Colonic mucosa (tissue), 4 donors: ENCODE measurements around the gene CALCOCO2. TPM values are rescaled to one million over a fixed set of nuclear protein-coding genes. Genes with fewer than 3 reads are reported as not detected.
A peak's percentile ranks its signal among the peaks of the same experiment; 100 is the strongest.

Experiments used
- DNase-seq: peaks from one replicate; pipeline ENCODE4 v3.0.0-alpha.2; 2020
- H3K27ac ChIP-seq: fragments of 200-600 bp; one replicate; pipeline ENCODE4 v1.8.0; 2021
- H3K27me3 ChIP-seq: fragments of 200-600 bp; one replicate; pipeline ENCODE4 v1.8.0; 2021
- H3K36me3 ChIP-seq: fragments of 200-600 bp; one replicate; pipeline ENCODE4 v1.8.0; 2021
- H3K4me1 ChIP-seq: fragments of 200-600 bp; one replicate; pipeline ENCODE4 v1.8.0; 2021; ENCODE audit warnings: mild to moderate bottlenecking
- H3K4me3 ChIP-seq: fragments of 200-600 bp; one replicate; pipeline ENCODE4 v1.8.0; 2021
- H3K9ac ChIP-seq, 2 donors: one replicate each; pipeline ENCODE4 v1.7.0; 2013; ENCODE audit warnings: control low read depth in 2 of 2, low read depth in 2 of 2, low read length in 2 of 2
- H3K9me3 ChIP-seq: fragments of 200-600 bp; one replicate; pipeline ENCODE4 v1.8.0; 2021
- intact Hi-C: fragments of 100-400 bp; cut with DNase I; formaldehyde crosslinking; loops from one replicate; pipeline ENCODE4 v1.14.1; 2022
- total RNA-seq, 2 donors: library from RNA; stranded (reverse); fragmentation: NEBNext Ultra II Directional in 1 of 2; extraction: Animal tissue kit (Norgen Biotek cat#: 25700) in 1 of 2; gene quantifications; one replicate each; pipeline ENCODE4 v1.2.1, GENCODE V29; 2021
- TF ChIP-seq, protein P1 (sequence below): fragments of 200-600 bp; IDR thresholded peaks from one replicate; pipeline ENCODE4 v1.8.0; 2022; ENCODE audit warnings: antibody characterized with exemption, mild to moderate bottlenecking
- donor health status: healthy.
- donor health status: DM: no; HTN: no; CAD: no.
- donor health status: DM: no; HTN: no; CAD: no.

The CALCOCO2 gene
- total RNA-seq, 2 donors from 2014 or later, result 187 to 232 TPM

DNA sequence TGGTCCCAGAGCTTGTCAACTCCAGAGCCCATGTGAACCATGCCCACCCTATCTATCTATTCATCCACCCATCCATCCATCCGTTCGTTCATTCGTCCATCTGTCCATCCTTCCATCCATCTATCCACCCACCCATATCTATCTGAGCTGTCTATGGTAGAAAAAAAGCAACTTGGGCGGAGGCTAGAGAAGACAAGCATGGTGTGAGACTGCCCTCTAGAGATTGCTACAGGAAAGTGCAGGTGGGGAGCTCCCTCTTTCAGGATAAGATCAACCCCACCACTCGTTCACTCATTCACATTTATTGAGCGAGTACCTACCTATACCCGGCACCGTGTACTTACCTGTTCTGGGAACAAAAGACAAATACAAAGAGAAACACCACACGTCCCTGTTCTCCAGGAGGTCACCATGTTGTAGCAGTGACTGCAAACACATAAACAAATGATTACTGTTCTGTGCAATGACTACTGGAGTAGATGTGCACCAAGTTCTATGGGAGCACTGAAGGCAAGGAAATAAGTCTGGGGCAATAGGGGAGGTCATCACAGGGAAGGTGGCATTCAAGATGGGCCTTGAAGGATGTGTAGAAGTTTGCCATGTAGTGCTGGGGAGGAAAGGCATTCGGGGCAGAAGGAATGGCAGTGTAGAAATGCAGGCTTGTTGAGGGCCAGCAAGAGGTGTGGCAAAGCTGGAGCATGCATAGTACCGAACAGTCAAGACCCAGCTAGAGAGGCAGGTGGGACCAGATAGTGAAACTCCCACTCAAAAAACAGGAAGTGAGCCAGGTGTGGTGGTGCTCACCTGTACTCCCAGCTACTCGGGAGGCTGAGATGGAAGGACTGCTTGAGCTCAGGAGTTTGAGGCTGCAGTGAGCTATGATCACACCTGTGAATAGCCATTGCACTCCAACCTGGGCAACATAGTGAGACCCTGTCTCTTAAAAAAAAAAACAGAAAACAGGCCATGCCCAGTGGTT, 48.4 kb downstream of the CALCOCO2 start:
- H3K4me3 ChIP-seq, result no peak overlapping the region
- H3K27ac ChIP-seq, result no peak overlapping the region
- intact Hi-C loops, result loop anchor here (2.0 to 5.0 kb wide), 2 partner anchors 157 to 200 kb away; partner anchors contain the start of genes PRAC1 and PRAC2
- no peaks in the 10 kb centered on the region for H3K36me3 ChIP-seq
- H3K9ac ChIP-seq, result no peak overlapping the region
- DNase-seq, result peak; percentile 73
- H3K9me3 ChIP-seq, result no peaks in the 10 kb centered on the region
- no peaks in the 10 kb centered on the region for H3K27me3 ChIP-seq
- H3K4me1 ChIP-seq, result no peaks in the 10 kb centered on the region
- TF ChIP-seq, protein P1, sequence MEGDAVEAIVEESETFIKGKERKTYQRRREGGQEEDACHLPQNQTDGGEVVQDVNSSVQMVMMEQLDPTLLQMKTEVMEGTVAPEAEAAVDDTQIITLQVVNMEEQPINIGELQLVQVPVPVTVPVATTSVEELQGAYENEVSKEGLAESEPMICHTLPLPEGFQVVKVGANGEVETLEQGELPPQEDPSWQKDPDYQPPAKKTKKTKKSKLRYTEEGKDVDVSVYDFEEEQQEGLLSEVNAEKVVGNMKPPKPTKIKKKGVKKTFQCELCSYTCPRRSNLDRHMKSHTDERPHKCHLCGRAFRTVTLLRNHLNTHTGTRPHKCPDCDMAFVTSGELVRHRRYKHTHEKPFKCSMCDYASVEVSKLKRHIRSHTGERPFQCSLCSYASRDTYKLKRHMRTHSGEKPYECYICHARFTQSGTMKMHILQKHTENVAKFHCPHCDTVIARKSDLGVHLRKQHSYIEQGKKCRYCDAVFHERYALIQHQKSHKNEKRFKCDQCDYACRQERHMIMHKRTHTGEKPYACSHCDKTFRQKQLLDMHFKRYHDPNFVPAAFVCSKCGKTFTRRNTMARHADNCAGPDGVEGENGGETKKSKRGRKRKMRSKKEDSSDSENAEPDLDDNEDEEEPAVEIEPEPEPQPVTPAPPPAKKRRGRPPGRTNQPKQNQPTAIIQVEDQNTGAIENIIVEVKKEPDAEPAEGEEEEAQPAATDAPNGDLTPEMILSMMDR, result peak; percentile 92

GRCh38 chr17:48882272-48882671, 51.4 kb downstream of the CALCOCO2 start:
- Histone ChIP-seq H3K9ac (no peak overlapping the region), H3K36me3 (no peaks in the 10 kb centered on the region), H3K27me3 (no peaks in the 10 kb centered on the region), H3K27ac (no peak overlapping the region), H3K9me3 (no peaks in the 10 kb centered on the region), H3K4me3 (no peak overlapping the region), H3K4me1 (no peaks in the 10 kb centered on the region)
- no peak for DNase-seq
- intact Hi-C loops, result no loop called here
- TF ChIP-seq, protein P1, result no peak

GRCh38 chr17:48883171-48883570, 52.3 kb downstream of the CALCOCO2 start:
- Histone ChIP-seq H3K9me3 (no peaks in the 10 kb centered on the region), H3K36me3 (no peaks in the 10 kb centered on the region), H3K4me3 (no peak overlapping the region), H3K4me1 (no peaks in the 10 kb centered on the region), H3K9ac (no peak overlapping the region), H3K27me3 (no peaks in the 10 kb centered on the region), H3K27ac (no peak overlapping the region)
- no peak for DNase-seq
- TF ChIP-seq, protein P1, result no peak
- intact Hi-C loops, result no loop called here

DNA sequence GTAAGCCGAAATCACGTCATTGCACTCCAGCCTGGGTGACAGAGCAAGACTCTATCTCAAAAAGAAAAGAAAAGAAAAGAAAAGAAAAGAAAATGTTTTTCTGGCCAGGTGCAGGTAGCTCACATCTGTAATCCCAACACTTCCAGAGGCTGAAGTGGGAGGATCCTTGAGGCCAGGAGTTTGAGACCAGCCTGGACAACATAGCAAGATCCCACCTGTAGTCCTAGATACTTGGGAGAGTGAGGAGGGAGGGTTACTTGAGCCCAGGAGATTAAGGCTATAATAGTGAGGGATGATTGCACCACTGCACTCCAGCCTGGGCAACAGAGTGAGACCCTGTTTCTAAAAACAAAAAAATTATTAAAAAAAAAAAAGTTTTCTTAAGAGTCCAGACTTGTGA, 59.3 kb downstream of the CALCOCO2 start:
- TF ChIP-seq, protein P1, result no peak
- H3K4me1 ChIP-seq, result peaks cover 7% of the 10 kb centered on the region
- no peak for DNase-seq
- no peak overlapping the region for H3K9ac ChIP-seq
- H3K4me3 ChIP-seq, result no peak overlapping the region
- no peaks in the 10 kb centered on the region for H3K27me3 ChIP-seq
- H3K27ac ChIP-seq, result no peak overlapping the region
- intact Hi-C loops, result no loop called here
- H3K9me3 ChIP-seq, result no peaks in the 10 kb centered on the region
- H3K36me3 ChIP-seq, result no peaks in the 10 kb centered on the region

GRCh38 chr17:48892940-48893645, 62.3 kb downstream of the CALCOCO2 start:
- H3K9me3 ChIP-seq, result no peaks in the 10 kb centered on the region
- intact Hi-C loops, result no loop called here
- H3K36me3 ChIP-seq, result no peaks in the 10 kb centered on the region
- peak overlapping the region; percentile 81 for H3K27ac ChIP-seq
- DNase-seq, result no peak
- peaks cover 7% of the 10 kb centered on the region for H3K4me1 ChIP-seq
- H3K4me3 ChIP-seq, result peak overlapping the region; percentile 81
- H3K27me3 ChIP-seq, result no peaks in the 10 kb centered on the region
- TF ChIP-seq, protein P1, result no peak
- H3K9ac ChIP-seq, result peak overlapping the region; percentile 85 to 100
